Testis (tissue), 3 donors: ENCODE data around the gene LGALS3BP. TPM values are rescaled to one million over a fixed set of nuclear protein-coding genes. Genes with fewer than 3 reads are reported as not detected.
"Not testable (repeated sequence)": the region's sequence is repeated elsewhere in the genome, so short reads cannot be mapped to it uniquely, and the experiment has no call there.

Source experiments
- DNase-seq: peaks from one replicate; pipeline ENCODE4 v3.0.0-alpha.2; 2019
- H3K27ac ChIP-seq, 2 donors: fragments of 200-600 bp; sonication (generic); one replicate each; pipeline ENCODE4 v1.5.1; 2019
- H3K27me3 ChIP-seq: fragments of 200-600 bp; sonication (generic); one replicate; pipeline ENCODE4 v1.5.1; 2019
- H3K36me3 ChIP-seq: fragments of 200-600 bp; sonication (generic); one replicate; pipeline ENCODE4 v1.5.1; 2017; ENCODE audit warnings: low read depth; ENCODE audit errors: missing control alignments
- H3K4me1 ChIP-seq: fragments of 200-600 bp; sonication (generic); one replicate; pipeline ENCODE4 v1.5.1; 2019
- H3K4me3 ChIP-seq, 2 donors: fragments of 200-600 bp; sonication (generic); one replicate each; pipeline ENCODE4 v1.5.1; 2017 to 2019
- H3K9me3 ChIP-seq: fragments of 200-600 bp; sonication (generic); one replicate; pipeline ENCODE4 v1.5.1; 2017
- POLR2A ChIP-seq: fragments of 450-650 bp; IDR thresholded peaks from one replicate; pipeline ENCODE4 v1.6.1; 2017; ENCODE audit warnings: antibody characterized with exemption, mild to moderate bottlenecking, moderate library complexity
- WGBS, 2 donors: methylation state at CpG; one replicate each; pipeline ENCODE4 v1.1.5; 2018; 5-methylcytosine and 5-hydroxymethylcytosine counted together
- intact Hi-C: fragments of 100-400 bp; cut with DNase I; formaldehyde crosslinking; loops from one replicate; pipeline ENCODE4 v1.15.1; 2023; ENCODE audit warnings: low total_unique reads
- polyA plus RNA-seq: library from polyadenylated mRNA; stranded (reverse); fragments of 350-450 nt; fragmentation: Illumina TruSeq; extraction: RNeasy Lipid Tissue Mini Kit (QIAGEN cat#74804); gene quantifications from one replicate; pipeline ENCODE4 v1.2.3, GENCODE V29; 2014; ENCODE audit warnings: low read depth, low replicate concordance; ENCODE audit not compliant: insufficient read depth
- total RNA-seq, 2 donors: library from RNA; depleted of rRNA; stranded (reverse); fragments of >200 nt; gene quantifications; one replicate each; pipeline ENCODE4 v1.2.3, GENCODE V29; 2016
- TF ChIP-seq, protein P1 (sequence below), 3 experiments: fragments of 450-650 bp in 2 of 3; fragments of 200-600 bp in 1 of 3; sonication (generic) in 1 of 3; IDR thresholded peaks; one replicate each; pipeline ENCODE4 v1.5.1; 2016 to 2019; ENCODE audit warnings: antibody characterized with exemption in 3 of 3, mild to moderate bottlenecking in 2 of 3, moderate library complexity in 1 of 3

The LGALS3BP gene
- total and polyA plus RNA-seq, 3 donors from 2014 or later = 328 to 845 (median 498) TPM

GRCh38 chr17:79023180-79023705 is 43.5 kb upstream of the LGALS3BP start:
- WGBS, 2 donors = 42 to 59% methylated on average over 11 to 12 of the region's 12 CpGs
- Histone ChIP-seq H3K27me3 (no peaks in the 10 kb centered on the region), H3K36me3 (no peaks in the 10 kb centered on the region), H3K9me3 (no peaks in the 10 kb centered on the region), H3K4me3 (peak overlapping the region in 1 of 2 donors; percentile 62), H3K4me1 (peaks cover 63% of the 10 kb centered on the region), H3K27ac (peak overlapping the region in 1 of 2 donors; percentile 59)
- TF ChIP-seq, protein P1, sequence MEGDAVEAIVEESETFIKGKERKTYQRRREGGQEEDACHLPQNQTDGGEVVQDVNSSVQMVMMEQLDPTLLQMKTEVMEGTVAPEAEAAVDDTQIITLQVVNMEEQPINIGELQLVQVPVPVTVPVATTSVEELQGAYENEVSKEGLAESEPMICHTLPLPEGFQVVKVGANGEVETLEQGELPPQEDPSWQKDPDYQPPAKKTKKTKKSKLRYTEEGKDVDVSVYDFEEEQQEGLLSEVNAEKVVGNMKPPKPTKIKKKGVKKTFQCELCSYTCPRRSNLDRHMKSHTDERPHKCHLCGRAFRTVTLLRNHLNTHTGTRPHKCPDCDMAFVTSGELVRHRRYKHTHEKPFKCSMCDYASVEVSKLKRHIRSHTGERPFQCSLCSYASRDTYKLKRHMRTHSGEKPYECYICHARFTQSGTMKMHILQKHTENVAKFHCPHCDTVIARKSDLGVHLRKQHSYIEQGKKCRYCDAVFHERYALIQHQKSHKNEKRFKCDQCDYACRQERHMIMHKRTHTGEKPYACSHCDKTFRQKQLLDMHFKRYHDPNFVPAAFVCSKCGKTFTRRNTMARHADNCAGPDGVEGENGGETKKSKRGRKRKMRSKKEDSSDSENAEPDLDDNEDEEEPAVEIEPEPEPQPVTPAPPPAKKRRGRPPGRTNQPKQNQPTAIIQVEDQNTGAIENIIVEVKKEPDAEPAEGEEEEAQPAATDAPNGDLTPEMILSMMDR (IDR thresholded peaks at IDR 0.05) = no peak
- TF ChIP-seq POLR2A = no peak
- intact Hi-C loops = no loop called here
- no peak for DNase-seq

DNA sequence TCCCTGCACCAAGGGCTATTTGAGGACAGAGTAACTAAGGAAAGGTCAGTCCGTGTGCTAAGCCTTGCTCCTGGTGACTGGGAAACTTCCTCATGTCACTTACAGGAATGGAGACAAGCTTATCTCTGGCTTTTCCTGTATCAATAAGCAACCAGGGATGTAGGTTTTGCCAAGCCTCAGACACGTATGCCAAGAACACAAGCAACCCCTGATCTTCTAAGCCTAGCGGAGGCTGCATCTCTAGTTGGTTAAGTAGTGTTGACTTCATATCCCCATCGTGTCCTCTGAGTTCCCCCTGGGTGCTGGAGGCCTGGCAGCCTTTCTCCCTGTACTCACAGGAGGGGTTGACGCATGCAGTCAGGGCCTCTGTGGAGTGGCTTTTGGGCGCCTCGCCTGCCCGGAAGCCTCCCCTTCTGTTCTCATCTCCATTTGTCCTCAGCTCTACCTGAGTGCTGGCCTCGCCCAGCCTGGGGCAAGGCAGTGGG is 42.8 kb upstream of the LGALS3BP start:
- Histone ChIP-seq H3K27ac (peak overlapping the region in 1 of 2 donors; percentile 59), H3K36me3 (no peaks in the 10 kb centered on the region), H3K4me1 (peaks cover 56% of the 10 kb centered on the region), H3K4me3 (no peak overlapping the region), H3K27me3 (no peaks in the 10 kb centered on the region), H3K9me3 (no peaks in the 10 kb centered on the region)
- intact Hi-C loops = no loop called here
- 56 to 80% methylated on average over 9 of the region's 9 CpGs for WGBS, 2 donors
- TF ChIP-seq POLR2A = no peak
- TF ChIP-seq, protein P1 (IDR thresholded peaks at IDR 0.05) = no peak
- peak; percentile 50 for DNase-seq

GRCh38 chr17:79021929-79022328 is 42.2 kb upstream of the LGALS3BP start:
- H3K27me3 ChIP-seq, H3K36me3 ChIP-seq, DNase-seq, H3K9me3 ChIP-seq, intact Hi-C loops, H3K4me3 ChIP-seq: not testable (repeated sequence)
- peak overlapping the region in 1 of 2 donors; percentile 59 for H3K27ac ChIP-seq
- H3K4me1 ChIP-seq = peaks cover 50% of the 10 kb centered on the region
- 95 to 97% methylated on average over 2 of the region's 2 CpGs for WGBS, 2 donors

DNA sequence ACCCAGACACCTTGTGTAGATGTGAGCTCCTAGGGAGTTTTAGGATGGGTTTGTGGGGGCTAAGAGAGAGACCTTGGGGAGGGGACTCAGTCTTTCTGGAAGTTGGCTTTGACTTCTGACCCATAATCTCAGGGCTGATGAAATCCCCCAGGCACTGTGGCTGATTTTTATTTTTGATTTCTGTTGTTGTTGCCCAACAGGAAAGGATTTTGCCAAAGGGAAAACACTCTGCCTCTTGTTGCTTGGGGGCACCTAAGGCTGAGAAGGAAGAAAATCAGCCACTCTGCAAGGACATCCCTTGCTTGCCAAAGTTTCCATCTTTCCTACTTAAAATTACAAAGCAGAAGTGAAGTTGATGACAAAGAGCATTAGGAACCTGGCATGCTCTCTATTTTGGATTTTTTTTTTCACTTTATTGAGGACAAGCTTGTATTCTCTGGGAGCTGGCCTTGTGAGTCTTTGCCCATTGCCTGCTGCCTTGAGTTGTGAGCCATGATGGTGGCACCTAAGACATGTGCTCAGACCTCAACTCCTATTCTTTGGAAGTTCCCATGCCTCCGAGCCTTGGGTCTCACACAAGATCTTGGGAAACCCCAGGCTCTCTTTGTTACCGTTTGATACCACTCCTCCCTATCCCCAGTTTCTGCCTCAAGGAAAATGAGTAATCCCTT is 41.0 kb upstream of the LGALS3BP start:
- Histone ChIP-seq H3K4me3 (no peak overlapping the region), H3K4me1 (peaks cover 39% of the 10 kb centered on the region), H3K27me3 (no peaks in the 10 kb centered on the region), H3K27ac (peak overlapping the region in 1 of 2 donors; percentile 34), H3K36me3 (no peaks in the 10 kb centered on the region), H3K9me3 (no peaks in the 10 kb centered on the region)
- TF ChIP-seq, protein P1 (IDR thresholded peaks at IDR 0.05) = no peak
- TF ChIP-seq POLR2A = no peak
- no peak for DNase-seq
- intact Hi-C loops = no loop called here
- 63 to 72% methylated on average over 2 of the region's 2 CpGs for WGBS, 2 donors

DNA sequence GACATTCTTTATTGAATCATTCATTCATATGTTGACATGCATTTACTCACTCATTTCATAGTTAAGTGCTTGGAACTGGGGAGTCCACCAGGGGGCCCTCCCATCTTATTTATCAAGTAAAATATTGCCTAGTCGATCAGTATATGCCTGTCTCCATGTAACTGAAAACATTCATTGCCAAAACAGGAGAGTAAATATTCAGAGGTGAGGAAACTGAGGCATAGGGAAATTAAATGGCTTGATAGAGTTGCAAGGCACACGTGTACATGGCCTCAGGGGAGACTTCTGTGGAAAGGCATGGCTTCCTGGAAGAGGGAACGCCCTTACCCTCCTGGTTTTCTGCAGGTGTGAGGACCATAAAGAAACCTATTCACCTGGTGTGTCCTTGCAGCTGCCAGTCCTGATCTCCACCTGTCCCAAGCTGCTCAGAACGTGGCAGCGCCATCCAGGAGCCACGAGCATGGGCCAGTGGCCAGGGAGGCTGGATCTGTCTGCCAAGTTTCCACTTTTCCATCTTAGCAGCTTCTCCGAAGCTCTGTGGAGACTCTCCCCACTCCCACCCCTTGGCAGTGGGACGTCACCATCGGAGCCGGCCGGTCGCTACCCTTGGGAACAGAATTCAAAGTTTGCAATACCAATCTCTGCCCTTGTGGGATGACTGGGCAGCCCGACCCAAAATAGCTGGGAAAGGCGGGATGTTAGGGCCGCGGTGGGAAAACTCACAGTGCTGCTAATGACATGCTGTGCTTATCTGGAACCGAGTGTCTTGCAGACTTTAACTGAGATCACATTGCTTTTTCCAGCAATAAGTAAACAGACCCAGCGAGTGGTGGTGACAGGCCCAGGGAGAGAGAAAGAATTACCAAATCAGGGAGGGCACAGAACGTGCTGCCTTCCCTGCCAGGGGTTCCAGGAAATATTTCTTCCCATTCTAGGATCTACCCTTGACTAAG is 40.2 kb upstream of the LGALS3BP start:
- peak overlapping the region in 1 of 2 donors; percentile 34 for H3K27ac ChIP-seq
- peak; percentile 82 for DNase-seq
- H3K4me3 ChIP-seq = no peak overlapping the region
- H3K27me3 ChIP-seq = no peaks in the 10 kb centered on the region
- H3K9me3 ChIP-seq = no peaks in the 10 kb centered on the region
- TF ChIP-seq, protein P1 (IDR thresholded peaks at IDR 0.05) = peak; percentile 49 to 70 (median 63)
- no peak for TF ChIP-seq POLR2A
- WGBS, 2 donors = 43 to 57% methylated on average over 19 of the region's 19 CpGs
- intact Hi-C loops = no loop called here
- H3K4me1 ChIP-seq = peaks cover 31% of the 10 kb centered on the region
- no peaks in the 10 kb centered on the region for H3K36me3 ChIP-seq
